Measurements from ENCODE around the gene DOLPP1. TPM values are rescaled to one million over a fixed set of nuclear protein-coding genes. Genes with fewer than 3 reads are reported as not detected.

DOLPP1 gene
- total RNA-seq, 1 experiment from 2014 or later, result 13.7 TPM

- no TSS peak for BruUV-seq (replicated peaks)
- intact Hi-C loops (cut with micrococcal nuclease; ENCODE audit: unreplicated experiment), result no loop called here
- ChIA-PET CTCF (interaction anchor here (0.9 to 1.1 kb wide), 2 partner anchors 13 to 17 kb away, joined by 3 to 4 read pairs; no protein-coding TSS in a partner anchor), POLR2A (no interaction called here)
- TF ChIP-seq CTCF (IDR thresholded peaks at IDR 0.05) (no peak), TCF7L2 (IDR thresholded peaks at IDR 0.05; ENCODE audit: low read depth, low read length) (no peak)
- ATAC-seq (no peak), DNase-seq (ENCODE audit: low read depth, low spot score) (no peak)
- Histone ChIP-seq H3K4me1 (ENCODE audit: control insufficient read depth, insufficient read depth, low read length) (no peaks in the 10 kb centered on the region), H3K4me3 (ENCODE audit: low read depth in 2 of 2, low read length in 2 of 2) (no peak overlapping the region), H3K36me3 (ENCODE audit: control insufficient read depth, insufficient read depth, low read length) (0 out of 2 replicates have a peak, but pooled peaks cover 4% of the 10 kb centered on the region), H3K9me3 (ENCODE audit: control insufficient read depth, insufficient read depth, low read depth, low read length) (no peaks in the 10 kb centered on the region), H3K27me3 (ENCODE audit: control insufficient read depth, insufficient read depth, low read length) (no peaks in the 10 kb centered on the region), H3K27ac (ENCODE audit: low read length) (no peak overlapping the region)
- in situ Hi-C loops (cut with HindIII; ENCODE audit: low pct_unique_long_range_greater_than_20kb, low sequenced_read_pairs), result no loop called here
Measured at GRCh38 chr9:129125478-129125877, 44.6 kb downstream of the DOLPP1 start.

GRCh38 chr9:129126749-129127618 lies 46.1 kb downstream of the DOLPP1 start:
- Histone ChIP-seq H3K36me3 (ENCODE audit: control insufficient read depth, insufficient read depth, low read length) (no peaks in the 10 kb centered on the region), H3K9me3 (ENCODE audit: control insufficient read depth, insufficient read depth, low read depth, low read length) (no peaks in the 10 kb centered on the region), H3K27ac (ENCODE audit: low read length) (no peak overlapping the region), H3K4me1 (ENCODE audit: control insufficient read depth, insufficient read depth, low read length) (no peaks in the 10 kb centered on the region), H3K4me3 (ENCODE audit: low read depth in 2 of 2, low read length in 2 of 2) (no peak overlapping the region), H3K27me3 (ENCODE audit: control insufficient read depth, insufficient read depth, low read length) (no peaks in the 10 kb centered on the region)
- BruUV-seq (replicated peaks), result TSS peak; percentile 60
- ATAC-seq, result no peak
- in situ Hi-C loops (cut with HindIII; ENCODE audit: low pct_unique_long_range_greater_than_20kb, low sequenced_read_pairs), result no loop called here
- TF ChIP-seq SIN3A (IDR thresholded peaks at IDR 0.05; ENCODE audit: borderline replicate concordance, insufficient read depth, low read depth, low read length) (no peak), REST (IDR thresholded peaks at IDR 0.05; ENCODE audit: insufficient read depth in 1 of 2, low read depth in 2 of 2, low read length in 1 of 2) (no peak), CTCF (IDR thresholded peaks at IDR 0.05) (no peak), TCF7L2 (IDR thresholded peaks at IDR 0.05; ENCODE audit: low read depth, low read length) (no peak), POLR2AphosphoS5 (IDR thresholded peaks at IDR 0.05; ENCODE audit: low read depth, low read length) (no peak)
- no peak for DNase-seq (ENCODE audit: low read depth, low spot score)
- ChIA-PET CTCF (no interaction called here), POLR2A (no interaction called here)
- intact Hi-C loops (cut with micrococcal nuclease; ENCODE audit: unreplicated experiment), result no loop called here

Data from Panc1 (cell line).